HPDE6-E6E7 (cell line): ENCODE results near the gene DYNC1H1.

Experiments
- DNase-seq: peaks from one replicate; pipeline ENCODE4 v3.0.0; 2011; ENCODE audit warnings: missing footprints; ENCODE audit errors: extremely low spot score

DYNC1H1 gene

DNA sequence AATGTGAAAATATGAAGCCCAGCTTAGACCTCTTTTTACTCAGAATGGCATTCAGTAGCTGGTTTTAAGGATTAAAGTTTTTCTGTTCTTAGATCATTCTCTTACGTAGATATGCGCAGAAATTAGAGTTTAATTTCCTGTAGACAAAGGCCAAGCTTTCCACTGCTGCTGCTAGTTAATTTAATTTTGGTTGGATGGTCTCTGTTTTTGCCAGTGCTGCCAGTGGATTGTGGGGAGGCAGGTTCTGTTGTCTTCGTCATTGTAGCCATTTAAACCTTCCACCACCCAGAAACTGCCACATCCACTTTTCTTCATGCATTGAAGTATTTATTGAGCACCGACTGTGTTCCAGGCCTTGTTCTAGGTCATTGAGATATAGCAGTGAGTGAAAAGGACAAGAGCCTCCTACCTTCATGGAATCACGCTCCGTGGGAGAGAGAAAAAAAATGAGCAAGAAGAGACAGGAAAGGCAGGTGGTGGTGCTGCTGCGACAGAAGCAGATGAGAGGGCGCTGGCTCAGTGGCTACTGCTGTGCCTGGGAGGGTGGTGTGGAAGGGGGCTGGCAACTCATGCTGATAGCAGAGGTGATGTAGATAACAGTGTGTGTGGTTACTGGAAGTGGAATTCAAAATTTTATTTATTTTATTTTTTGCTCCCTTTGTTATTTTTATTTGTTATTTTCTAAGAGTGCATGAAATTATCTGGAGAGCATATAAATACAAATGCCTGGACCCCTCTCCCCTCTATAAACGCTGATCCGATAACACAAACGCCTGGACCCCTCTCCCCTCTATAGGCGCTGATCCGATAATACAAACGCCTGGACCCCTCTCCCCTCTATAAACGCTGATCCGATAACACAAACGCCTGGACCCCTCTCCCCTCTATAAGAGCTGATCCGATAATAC is 33.3 kb downstream of the DYNC1H1 start:
- no peak for DNase-seq

DNA sequence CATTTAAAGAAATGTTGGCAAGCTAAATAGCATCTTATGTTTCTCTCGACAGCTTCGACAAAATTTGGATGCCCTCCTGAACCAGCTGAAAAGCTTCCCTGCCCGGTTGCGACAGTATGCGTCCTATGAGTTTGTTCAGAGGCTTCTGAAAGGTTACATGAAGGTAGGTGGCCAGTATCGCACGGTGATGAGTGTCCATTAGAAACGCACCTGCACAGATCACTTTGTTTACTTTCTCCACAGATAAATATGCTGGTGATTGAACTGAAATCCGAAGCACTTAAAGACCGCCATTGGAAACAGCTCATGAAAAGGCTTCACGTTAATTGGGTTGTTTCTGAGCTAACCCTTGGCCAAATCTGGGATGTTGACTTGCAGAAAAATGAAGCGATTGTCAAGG is 36.5 kb downstream of the DYNC1H1 start:
- DNase-seq, result no peak

DNA sequence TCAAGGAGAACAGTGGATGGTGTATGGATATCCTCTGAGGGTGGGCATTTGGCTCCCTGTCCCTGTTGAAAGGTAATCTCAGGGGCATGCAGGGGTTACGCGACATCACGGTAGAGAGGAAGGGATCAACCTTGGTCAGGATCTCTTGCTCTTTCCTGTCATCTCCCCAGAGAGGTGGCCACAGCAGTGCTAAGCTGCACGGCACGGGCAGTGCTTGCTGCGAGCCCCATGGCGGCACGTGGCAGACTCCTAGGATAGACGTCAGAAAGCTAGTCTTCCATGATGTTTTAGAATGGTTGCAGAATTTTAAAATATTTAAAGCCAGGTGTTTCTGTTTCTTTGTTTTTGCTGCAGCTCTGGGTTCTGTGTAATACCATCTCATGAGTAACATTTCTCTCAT is 41.0 kb downstream of the DYNC1H1 start:
- DNase-seq, result no peak

DNA sequence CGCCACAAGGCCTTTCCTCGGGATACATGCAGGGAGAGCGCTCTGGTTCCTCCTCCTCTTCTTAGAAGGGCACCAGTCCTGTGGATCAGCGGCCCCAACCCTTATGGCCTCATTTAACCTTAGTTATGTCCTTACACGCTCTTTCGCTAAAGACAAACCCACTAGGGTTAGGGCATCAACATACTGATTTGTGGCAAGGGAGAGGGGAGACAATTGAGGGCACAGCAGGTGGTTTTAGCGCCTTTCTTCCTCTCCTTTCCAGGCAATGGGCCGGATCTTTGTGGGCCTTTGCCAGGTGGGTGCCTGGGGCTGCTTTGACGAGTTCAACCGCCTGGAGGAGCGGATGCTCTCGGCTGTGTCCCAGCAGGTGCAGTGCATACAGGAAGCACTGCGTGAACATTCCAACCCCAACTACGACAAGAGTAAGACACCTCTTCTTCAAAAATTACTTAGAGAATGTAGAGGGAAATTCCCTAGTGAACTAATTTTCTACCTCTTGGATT is 43.6 kb downstream of the DYNC1H1 start:
- no peak for DNase-seq

DNA sequence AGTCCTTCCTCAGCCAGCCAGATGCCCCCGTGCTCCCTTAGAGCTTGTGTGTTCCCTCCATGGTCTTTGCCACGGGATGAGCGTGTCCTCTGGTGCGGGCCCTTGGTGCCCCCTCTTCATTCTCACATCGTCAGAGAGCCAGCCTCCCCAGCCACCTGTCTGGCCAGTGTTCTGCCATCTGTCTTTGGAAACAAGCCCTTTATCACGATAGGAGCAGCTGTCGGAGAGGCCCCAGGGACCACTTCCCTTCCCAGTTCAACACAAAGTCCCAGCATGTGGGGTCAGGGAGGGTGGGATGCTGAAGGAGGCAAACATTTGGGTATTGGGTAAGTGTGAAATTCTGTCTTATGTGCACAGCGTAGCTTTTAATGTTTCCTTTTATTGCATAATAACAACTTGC is 44.5 kb downstream of the DYNC1H1 start:
- DNase-seq, result no peak

DNA sequence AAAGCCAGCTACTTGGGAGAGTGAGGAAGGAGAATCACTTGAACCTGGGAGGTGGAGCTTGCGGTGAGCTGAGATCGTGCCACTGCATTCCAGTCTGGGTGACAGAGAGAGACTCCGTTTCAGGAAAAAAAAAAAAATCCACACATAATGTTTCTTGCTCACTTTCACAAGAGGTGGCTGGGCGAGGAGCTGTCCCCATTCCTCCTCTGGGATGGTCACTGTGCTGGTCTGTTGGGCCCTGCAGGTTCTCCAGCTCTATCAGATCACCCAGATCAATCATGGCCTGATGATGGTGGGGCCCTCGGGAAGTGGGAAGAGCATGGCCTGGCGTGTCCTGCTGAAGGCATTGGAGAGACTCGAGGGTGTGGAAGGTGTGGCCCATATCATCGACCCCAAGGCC is 47.3 kb downstream of the DYNC1H1 start:
- no peak for DNase-seq

DNA sequence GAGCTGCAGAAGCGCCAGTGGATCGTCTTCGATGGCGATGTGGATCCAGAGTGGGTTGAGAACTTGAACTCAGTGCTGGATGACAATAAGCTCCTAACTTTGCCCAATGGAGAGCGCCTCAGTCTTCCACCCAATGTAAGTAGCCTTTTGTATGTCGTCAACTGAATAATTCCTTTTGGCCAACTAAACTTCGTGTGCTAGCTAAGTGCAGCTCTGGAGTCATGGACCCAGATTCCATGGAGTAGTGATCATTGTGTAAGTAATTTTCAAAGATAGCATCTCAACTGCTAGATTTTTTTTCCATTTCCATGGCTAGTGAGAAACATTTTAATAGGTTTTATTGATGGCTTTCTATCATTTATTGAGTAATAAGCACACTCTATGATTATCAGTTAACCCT is 48.0 kb downstream of the DYNC1H1 start:
- DNase-seq, result no peak

DNA sequence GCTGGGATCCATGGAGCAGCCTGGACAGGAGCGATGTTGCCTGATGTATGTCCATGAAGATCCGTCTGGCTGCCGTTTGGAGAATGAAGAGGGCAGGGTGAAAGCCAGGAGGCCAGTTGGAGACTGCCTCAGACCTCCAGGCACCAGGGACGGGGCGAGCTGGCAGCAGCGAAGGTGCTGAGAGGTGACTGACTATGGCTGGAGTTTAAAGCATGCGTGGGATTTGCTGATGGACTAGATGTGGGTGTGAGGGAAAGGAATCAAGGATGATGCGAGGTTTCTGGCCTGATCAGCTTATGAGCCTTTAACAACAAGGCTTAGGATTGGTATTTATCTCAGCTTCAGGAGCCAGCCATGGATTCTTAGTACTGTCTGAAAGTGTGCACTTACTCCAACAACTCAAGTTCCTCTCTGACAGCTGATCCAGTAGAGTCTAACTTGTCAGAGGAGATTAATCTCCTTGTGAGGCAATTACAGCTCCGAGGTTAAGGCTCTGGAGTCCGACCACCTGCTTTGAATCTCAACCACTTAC is 49.4 kb downstream of the DYNC1H1 start:
- DNase-seq, result no peak

DNA sequence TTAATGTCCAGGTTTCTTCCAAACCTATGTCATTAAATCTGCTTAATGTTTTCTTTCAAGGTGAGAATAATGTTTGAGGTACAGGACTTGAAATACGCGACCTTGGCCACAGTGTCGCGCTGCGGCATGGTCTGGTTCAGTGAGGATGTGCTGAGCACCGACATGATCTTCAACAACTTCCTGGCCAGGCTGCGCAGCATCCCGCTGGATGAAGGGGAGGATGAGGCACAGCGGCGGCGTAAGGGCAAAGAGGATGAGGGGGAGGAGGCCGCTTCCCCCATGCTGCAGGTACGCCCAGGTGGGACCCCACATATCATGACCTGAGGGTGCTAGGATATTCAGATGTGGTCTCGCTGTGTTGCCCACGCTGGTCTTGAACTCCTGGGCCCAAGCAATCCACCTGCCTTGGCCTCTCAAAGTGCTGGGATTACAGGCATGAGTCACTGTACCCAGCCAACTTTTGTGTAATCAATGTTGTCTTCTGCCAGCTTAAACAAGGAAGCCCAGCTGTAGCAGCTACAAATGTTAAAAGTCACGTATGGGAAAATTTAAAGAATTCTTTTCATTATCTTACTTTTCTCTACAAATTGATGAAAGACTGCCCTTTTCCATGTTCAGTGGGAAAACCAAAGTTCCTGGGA is 50.8 kb downstream of the DYNC1H1 start:
- no peak for DNase-seq

DNA sequence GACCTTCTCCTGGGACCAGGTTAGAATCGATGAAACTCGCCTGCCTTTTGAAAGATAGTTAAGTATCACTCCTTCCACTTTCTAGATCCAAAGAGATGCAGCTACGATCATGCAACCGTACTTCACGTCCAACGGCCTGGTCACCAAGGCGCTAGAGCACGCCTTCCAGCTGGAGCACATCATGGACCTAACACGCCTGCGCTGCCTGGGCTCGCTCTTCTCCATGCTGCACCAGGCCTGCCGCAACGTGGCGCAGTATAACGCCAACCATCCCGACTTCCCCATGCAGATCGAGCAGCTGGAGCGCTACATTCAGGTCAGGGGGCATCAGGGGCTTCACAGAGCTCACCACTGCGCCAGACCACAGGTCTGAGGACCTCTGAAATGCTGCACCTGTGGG is 51.4 kb downstream of the DYNC1H1 start:
- DNase-seq, result no peak

DNA sequence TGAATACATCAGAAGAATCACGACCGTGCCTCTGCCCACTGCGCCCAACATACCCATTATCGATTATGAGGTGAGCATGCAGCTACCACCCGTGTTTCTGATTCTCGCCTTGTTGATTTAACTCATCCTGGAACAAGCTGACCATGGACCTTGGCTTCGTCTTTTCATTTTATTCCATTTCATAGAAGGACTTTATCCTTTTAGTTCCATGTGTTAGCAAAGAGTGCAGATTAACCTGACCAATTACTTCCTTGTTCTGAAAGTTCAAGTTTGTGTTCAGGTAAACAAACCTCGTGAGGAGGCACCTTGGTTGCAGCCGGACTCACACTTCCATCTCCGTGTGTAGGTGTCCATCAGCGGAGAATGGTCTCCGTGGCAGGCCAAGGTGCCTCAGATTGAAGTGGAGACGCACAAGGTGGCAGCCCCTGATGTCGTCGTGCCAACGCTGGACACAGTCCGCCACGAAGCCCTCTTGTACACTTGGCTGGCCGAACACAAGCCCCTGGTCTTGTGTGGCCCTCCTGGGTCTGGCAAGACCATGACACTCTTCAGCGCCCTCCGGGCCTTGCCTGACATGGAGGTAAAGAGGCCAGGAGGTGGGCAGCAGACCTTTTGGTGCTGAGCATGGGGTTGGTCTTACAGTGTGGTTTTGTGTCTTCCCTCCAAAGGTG is 52.2 kb downstream of the DYNC1H1 start:
- no peak for DNase-seq

DNA sequence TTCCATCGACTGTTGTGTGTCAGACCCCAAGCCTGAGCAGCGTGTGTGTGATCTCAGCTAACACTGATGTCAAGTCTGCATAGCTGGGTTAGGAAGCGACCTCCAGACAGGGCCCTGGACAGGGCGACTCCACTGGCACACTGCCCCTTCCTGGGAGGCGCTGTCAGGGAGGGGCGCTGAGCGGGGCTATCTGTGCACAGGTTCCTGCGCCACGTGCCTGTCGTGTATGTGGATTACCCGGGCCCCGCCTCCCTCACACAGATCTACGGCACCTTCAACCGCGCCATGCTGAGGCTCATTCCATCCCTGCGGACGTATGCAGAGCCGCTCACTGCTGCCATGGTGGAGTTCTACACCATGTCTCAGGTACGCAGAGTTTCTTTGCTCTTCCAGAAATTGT is 53.9 kb downstream of the DYNC1H1 start:
- DNase-seq, result no peak

DNA sequence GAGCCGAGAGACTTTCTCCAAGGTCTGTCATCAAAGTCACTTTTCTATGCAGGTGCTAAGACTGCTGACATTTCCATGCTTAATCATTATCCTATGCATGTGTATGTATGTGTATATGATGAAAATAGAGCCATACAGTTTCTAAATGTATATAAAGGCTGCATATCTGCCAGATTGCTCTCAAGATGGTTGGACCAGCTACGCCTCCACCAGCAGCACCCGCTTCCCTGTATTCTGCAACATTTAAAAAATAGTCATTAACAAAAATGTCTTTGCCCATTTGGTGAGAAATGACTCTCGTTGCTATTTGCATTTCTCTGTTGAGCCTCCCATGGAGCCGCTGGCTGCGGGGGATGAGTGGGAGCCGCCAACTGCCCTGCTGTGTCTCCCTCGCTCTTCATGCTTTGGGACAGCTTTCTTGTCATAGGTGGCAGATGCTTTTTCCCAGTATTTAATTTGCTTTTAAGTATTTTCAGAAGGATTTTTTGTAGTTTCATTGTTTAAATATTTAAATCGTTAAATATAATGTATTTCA is 54.7 kb downstream of the DYNC1H1 start:
- DNase-seq, result no peak

DNA sequence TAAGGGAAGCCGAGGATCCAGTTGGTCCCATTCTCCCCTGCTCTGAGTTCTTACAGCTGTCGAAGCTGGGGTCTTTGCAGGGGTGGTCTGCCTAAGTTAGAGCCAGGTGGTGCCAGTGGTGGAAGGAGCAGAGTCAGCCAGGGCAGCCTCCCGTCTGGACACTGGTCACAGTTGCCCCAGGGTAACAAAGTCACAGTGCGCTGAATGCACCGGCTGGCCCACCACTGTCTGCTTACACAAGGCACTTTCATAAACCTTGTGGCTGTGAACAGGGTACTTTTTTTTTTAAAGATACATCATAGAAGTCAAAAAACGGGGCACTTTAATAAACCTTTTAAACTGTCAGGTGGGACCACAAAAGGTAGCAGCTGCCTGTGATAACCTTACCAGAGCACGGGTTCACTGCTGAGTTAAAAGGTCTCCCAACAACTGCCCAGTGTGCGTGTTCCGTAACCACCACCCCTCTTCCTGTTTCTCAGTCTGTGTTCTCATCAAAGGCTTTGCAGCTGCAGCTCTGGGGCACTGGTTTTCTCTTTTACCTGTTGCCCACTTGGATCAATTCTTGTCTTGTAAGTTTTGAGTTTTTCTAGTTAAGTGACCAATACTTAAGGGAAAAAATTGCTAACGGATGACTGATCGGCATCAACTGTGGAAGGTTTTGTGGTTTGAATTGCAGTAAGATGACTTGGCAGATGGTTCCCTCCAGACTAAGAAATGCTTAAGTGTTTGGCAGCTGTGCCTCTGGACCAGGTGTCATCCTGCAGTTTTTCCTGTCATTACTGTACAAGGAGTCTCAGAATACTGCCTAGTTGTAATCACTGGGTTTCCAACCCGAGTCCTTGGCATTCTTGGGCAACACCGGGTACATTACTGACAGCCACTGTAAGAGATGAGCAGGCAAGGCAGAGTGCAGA is 55.9 kb downstream of the DYNC1H1 start:
- no peak for DNase-seq

DNA sequence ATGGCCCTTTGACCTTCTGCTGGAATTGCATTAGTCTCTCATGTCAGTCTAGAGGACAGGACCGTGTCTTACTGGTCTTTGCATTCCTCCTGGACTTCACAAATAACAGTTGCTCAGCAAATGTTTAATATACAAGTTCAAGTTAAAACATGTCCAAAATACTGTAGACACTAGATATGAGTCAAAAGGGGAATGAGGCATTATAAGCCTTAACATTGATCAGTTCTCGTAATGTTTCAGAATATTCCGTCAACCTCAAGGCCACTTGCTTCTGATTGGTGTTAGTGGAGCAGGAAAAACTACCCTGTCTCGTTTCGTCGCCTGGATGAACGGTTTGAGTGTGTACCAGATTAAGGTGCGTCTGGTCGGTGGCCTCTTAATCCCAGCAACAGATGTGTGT is 62.6 kb downstream of the DYNC1H1 start:
- DNase-seq, result no peak

DNA sequence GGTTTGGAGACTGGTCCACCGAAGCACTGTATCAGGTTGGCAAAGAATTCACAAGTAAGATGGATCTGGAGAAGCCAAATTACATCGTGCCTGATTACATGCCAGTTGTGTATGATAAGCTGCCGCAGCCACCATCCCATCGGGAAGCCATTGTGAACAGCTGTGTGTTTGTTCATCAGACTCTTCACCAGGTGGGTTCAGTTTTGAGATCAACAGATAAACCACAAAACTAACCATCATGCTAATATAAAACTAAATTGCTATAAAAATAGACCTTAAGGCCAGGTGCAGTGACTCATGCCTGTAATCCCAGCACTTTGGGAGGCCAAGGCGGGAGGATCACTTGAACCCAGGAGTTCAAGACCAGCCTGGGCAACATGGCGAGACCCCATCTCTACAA is 63.6 kb downstream of the DYNC1H1 start:
- DNase-seq, result no peak

DNA sequence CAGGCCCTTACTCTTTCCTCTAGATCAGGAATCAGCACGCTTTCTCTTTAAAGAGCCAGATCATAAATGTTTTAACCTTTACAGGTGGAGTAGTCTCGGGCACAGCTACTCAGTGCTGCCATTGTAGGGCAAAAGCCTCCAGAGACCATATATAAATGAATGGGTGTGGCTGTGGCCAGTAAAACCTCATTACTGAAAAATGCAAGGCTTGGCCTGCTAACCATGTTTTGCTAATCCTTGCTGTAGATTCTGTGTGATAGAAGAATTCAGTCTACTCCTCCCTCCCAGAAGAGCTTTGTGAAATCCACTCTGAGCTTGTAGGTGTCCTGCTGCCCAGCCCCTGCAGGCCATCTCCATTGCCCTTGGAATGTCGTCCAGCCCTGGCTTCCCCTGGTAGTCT is 64.4 kb downstream of the DYNC1H1 start:
- DNase-seq, result no peak

DNA sequence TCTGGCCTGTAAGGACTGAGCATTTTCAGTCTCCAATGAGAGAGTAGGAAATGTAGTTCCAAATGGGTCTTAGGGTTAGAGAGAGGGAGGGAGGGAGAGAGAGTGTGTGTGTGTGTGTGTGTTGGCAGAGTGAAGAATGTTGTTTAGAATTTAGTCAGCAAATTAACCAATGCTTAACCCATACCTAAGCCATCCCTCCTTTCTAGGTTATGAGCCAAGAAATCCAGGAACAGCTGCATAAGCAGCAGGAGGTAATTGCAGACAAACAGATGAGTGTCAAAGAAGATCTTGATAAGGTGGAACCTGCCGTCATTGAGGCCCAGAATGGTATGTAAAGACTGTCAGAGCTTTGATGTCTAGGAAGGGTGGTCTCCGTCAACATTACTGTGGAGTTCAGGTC is 65.6 kb downstream of the DYNC1H1 start:
- no peak for DNase-seq

DNA sequence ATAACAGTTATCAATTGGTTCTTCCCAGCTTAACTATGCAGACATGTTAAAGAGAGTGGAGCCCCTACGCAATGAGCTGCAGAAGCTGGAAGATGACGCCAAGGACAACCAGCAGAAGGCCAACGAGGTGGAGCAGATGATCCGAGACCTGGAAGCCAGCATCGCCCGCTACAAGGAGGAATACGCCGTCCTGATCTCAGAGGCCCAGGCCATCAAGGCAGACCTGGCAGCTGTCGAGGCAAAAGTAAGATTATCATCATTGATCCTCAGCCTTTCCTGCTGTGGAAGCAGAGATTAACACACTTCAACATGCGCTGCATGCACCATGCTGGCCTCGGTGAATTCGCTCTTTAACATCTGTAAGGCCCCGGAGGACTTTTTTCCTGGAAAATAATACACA is 68.9 kb downstream of the DYNC1H1 start:
- no peak for DNase-seq

DNA sequence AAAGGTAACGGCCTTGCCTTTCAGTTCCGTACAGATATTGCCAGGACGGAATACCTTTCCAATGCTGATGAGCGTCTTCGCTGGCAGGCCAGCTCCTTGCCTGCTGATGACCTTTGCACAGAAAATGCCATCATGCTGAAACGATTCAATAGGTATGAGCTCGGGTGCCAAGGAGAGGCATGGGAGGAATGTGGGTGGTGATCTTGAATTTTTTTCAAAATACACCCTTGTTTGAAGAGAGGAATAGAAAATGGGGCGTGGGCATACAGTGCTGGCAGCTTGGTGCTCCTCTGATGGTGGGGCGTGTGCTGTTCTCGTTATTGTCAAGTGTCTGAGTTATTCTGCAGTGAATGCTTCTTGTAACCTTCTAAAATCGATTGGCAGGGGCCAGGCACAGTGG is 69.9 kb downstream of the DYNC1H1 start:
- no peak for DNase-seq

DNA sequence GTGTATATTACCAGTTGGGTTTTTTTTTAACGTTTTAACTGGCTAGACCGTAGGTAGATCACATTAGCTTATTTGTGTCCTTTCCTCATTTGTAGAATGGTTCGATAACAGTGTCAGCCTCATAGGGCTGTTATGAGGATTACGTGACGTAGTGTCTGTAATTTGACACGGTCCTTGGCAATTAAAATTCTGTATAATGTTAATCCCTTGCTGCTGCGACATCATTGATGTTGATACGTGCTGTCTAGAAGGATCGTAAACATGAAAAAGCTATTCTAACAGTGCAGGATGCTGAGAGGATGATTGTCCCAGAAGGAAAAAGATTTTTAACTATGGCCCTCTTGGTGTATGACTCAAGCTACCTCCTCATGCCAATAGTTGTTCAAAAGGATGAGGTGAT is 71.5 kb downstream of the DYNC1H1 start:
- no peak for DNase-seq
